ENCODE data around the gene NDUFS8. TPM values are rescaled to one million over a fixed set of nuclear protein-coding genes. Genes with fewer than 3 reads are reported as not detected.

NDUFS8 gene
- total and polyA plus RNA-seq, 2 experiments from 2014 or later: 175 to 308 TPM

DNA sequence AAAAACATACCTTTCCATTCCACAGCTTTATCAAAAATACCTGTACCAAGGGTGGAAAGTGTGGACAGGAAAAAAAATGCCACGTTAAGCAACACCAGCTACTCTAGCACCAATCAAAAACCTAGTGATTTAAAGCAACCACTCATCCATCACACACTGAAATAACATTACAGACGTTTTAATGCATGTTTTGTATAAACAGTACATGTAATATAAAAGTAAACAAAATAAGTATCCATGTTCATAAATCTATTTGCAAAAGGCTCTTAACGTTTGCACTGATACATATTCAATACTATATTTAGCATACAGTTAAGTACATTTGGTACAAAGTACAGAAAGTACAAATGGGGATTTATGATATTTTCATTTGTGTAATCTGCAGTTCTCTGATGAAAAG is 52.0 kb downstream of the NDUFS8 start:
- TF ChIP-seq NANOG (IDR thresholded peaks at IDR 0.05; ENCODE audit: borderline replicate concordance): no peak
- TF ChIP-seq CREB1 (CRISPR knock-in tag; IDR thresholded peaks at IDR 0.05; ENCODE audit: low read depth): no peak
- no peak for TF ChIP-seq ZNF114 (CRISPR knock-in tag; IDR thresholded peaks at IDR 0.05)
- TF ChIP-seq, protein P1, sequence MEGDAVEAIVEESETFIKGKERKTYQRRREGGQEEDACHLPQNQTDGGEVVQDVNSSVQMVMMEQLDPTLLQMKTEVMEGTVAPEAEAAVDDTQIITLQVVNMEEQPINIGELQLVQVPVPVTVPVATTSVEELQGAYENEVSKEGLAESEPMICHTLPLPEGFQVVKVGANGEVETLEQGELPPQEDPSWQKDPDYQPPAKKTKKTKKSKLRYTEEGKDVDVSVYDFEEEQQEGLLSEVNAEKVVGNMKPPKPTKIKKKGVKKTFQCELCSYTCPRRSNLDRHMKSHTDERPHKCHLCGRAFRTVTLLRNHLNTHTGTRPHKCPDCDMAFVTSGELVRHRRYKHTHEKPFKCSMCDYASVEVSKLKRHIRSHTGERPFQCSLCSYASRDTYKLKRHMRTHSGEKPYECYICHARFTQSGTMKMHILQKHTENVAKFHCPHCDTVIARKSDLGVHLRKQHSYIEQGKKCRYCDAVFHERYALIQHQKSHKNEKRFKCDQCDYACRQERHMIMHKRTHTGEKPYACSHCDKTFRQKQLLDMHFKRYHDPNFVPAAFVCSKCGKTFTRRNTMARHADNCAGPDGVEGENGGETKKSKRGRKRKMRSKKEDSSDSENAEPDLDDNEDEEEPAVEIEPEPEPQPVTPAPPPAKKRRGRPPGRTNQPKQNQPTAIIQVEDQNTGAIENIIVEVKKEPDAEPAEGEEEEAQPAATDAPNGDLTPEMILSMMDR (conservative IDR thresholded peaks at IDR 0.05; ENCODE audit: low read depth in 2 of 2): no peak
- TF ChIP-seq POLR2AphosphoS5 (IDR thresholded peaks at IDR 0.05; ENCODE audit: low read depth): no peak
- TF ChIP-seq EZH2 (IDR thresholded peaks at IDR 0.05; ENCODE audit: low read depth, unreplicated experiment): no peak
- no peak for TF ChIP-seq REST (IDR thresholded peaks at IDR 0.05; ENCODE audit: unreplicated experiment)
- TF ChIP-seq, protein P2, sequence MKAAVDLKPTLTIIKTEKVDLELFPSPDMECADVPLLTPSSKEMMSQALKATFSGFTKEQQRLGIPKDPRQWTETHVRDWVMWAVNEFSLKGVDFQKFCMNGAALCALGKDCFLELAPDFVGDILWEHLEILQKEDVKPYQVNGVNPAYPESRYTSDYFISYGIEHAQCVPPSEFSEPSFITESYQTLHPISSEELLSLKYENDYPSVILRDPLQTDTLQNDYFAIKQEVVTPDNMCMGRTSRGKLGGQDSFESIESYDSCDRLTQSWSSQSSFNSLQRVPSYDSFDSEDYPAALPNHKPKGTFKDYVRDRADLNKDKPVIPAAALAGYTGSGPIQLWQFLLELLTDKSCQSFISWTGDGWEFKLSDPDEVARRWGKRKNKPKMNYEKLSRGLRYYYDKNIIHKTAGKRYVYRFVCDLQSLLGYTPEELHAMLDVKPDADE (IDR thresholded peaks at IDR 0.05): no peak
- TF ChIP-seq, protein P3, sequence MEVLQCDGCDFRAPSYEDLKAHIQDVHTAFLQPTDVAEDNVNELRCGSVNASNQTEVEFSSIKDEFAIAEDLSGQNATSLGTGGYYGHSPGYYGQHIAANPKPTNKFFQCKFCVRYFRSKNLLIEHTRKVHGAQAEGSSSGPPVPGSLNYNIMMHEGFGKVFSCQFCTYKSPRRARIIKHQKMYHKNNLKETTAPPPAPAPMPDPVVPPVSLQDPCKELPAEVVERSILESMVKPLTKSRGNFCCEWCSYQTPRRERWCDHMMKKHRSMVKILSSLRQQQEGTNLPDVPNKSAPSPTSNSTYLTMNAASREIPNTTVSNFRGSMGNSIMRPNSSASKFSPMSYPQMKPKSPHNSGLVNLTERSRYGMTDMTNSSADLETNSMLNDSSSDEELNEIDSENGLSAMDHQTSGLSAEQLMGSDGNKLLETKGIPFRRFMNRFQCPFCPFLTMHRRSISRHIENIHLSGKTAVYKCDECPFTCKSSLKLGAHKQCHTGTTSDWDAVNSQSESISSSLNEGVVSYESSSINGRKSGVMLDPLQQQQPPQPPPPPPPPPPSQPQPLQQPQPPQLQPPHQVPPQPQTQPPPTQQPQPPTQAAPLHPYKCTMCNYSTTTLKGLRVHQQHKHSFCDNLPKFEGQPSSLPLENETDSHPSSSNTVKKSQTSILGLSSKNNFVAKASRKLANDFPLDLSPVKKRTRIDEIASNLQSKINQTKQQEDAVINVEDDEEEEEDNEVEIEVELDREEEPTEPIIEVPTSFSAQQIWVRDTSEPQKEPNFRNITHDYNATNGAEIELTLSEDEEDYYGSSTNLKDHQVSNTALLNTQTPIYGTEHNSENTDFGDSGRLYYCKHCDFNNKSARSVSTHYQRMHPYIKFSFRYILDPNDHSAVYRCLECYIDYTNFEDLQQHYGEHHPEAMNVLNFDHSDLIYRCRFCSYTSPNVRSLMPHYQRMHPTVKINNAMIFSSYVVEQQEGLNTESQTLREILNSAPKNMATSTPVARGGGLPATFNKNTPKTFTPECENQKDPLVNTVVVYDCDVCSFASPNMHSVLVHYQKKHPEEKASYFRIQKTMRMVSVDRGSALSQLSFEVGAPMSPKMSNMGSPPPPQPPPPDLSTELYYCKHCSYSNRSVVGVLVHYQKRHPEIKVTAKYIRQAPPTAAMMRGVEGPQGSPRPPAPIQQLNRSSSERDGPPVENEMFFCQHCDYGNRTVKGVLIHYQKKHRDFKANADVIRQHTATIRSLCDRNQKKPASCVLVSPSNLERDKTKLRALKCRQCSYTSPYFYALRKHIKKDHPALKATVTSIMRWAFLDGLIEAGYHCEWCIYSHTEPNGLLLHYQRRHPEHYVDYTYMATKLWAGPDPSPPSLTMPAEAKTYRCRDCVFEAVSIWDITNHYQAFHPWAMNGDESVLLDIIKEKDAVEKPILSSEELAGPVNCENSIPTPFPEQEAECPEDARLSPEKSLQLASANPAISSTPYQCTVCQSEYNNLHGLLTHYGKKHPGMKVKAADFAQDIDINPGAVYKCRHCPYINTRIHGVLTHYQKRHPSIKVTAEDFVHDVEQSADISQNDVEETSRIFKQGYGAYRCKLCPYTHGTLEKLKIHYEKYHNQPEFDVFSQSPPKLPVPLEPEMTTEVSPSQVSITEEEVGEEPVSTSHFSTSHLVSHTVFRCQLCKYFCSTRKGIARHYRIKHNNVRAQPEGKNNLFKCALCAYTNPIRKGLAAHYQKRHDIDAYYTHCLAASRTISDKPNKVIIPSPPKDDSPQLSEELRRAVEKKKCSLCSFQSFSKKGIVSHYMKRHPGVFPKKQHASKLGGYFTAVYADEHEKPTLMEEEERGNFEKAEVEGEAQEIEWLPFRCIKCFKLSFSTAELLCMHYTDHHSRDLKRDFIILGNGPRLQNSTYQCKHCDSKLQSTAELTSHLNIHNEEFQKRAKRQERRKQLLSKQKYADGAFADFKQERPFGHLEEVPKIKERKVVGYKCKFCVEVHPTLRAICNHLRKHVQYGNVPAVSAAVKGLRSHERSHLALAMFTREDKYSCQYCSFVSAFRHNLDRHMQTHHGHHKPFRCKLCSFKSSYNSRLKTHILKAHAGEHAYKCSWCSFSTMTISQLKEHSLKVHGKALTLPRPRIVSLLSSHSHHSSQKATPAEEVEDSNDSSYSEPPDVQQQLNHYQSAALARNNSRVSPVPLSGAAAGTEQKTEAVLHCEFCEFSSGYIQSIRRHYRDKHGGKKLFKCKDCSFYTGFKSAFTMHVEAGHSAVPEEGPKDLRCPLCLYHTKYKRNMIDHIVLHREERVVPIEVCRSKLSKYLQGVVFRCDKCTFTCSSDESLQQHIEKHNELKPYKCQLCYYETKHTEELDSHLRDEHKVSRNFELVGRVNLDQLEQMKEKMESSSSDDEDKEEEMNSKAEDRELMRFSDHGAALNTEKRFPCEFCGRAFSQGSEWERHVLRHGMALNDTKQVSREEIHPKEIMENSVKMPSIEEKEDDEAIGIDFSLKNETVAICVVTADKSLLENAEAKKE (CRISPR knock-in tag; IDR thresholded peaks at IDR 0.05): no peak
- H3K9me2 ChIP-seq (ENCODE audit: insufficient read depth): no peaks in the 10 kb centered on the region
- H3K36me3 ChIP-seq (ENCODE audit: insufficient read depth): no peaks in the 10 kb centered on the region
- no peak overlapping the region for H2AFZ ChIP-seq
- Mint-ChIP-seq H3K4me1 (peaks cover 3% of the 10 kb centered on the region; the same call in 1 of the 3 replicates), H3K27ac (no peak overlapping the region), H3K27me3 (ENCODE audit: insufficient read depth, low read depth, poor library complexity) (peaks cover 12% of the 10 kb centered on the region), H3K36me3 (ENCODE audit: low read depth) (peaks cover 42% of the 10 kb centered on the region), H3K9me3 (no peaks in the 10 kb centered on the region), H3K4me3 (no peak overlapping the region)
- no peak for DNase-seq (ENCODE audit: low spot score)
- no peaks in the 10 kb centered on the region for H3K27me3 ChIP-seq (ENCODE audit: insufficient read depth)
- 0 out of 2 replicates have a peak overlapping the region, but pooled peaks have one; percentile 67 for H3K27ac ChIP-seq (ENCODE audit: low read depth)
- no peak overlapping the region for H3K4me2 ChIP-seq
- peaks cover 50% of the 10 kb centered on the region for H4K20me1 ChIP-seq (replicated peaks; ENCODE audit: insufficient read depth)
- no peak for ATAC-seq
- H3K4me3 ChIP-seq: no peak overlapping the region
- H3K79me2 ChIP-seq (replicated peaks; ENCODE audit: insufficient read depth): peaks cover 95% of the 10 kb centered on the region
- H3K4me1 ChIP-seq (ENCODE audit: insufficient read depth): no peaks in the 10 kb centered on the region
- H3F3A ChIP-seq (replicated peaks; ENCODE audit: low read depth): peaks cover 6% of the 10 kb centered on the region; the same call in 1 of the 2 replicates

Data from GM23338 (cell line).